Brain microvascular endothelial cell (primary cell): ENCODE measurements around the gene GID8.

ENCODE experiments used
- DNase-seq: peaks from one replicate; pipeline ENCODE4 v3.0.0-alpha.2; 2020
- H3K27ac ChIP-seq: fragments of 250-450 bp; sonication (Bioruptor Pico); 2 replicates; pipeline ENCODE4 v1.5.1; 2020; ENCODE audit warnings: mild to moderate bottlenecking, moderate library complexity
- H3K27me3 ChIP-seq: fragments of 250-450 bp; sonication (Bioruptor Pico); replicated peaks from 2 replicates; pipeline ENCODE4 v1.5.1; 2020; ENCODE audit warnings: mild to moderate bottlenecking
- H3K36me3 ChIP-seq: fragments of 250-450 bp; sonication (Bioruptor Pico); replicated peaks from 2 replicates; pipeline ENCODE4 v1.5.1; 2020; ENCODE audit warnings: mild to moderate bottlenecking
- H3K4me3 ChIP-seq: 2 replicates; pipeline ENCODE4 v1.5.1; 2011; ENCODE audit warnings: low read depth, mild to moderate bottlenecking, control low read depth, low read length, moderate library complexity
- CTCF ChIP-seq: IDR thresholded peaks from 2 replicates; pipeline ENCODE4 v1.5.1; 2011; ENCODE audit warnings: low read depth, mild to moderate bottlenecking, moderate library complexity, low read length, control low read depth, inconsistent platforms; ENCODE audit errors: missing control alignments
- in situ Hi-C: cut with HindIII; loops from 2 replicates; pipeline ENCODE4 v1.10.0; 2017; ENCODE audit warnings: low sequenced_read_pairs, low pct_ligation_motif_present

The GID8 gene

DNA sequence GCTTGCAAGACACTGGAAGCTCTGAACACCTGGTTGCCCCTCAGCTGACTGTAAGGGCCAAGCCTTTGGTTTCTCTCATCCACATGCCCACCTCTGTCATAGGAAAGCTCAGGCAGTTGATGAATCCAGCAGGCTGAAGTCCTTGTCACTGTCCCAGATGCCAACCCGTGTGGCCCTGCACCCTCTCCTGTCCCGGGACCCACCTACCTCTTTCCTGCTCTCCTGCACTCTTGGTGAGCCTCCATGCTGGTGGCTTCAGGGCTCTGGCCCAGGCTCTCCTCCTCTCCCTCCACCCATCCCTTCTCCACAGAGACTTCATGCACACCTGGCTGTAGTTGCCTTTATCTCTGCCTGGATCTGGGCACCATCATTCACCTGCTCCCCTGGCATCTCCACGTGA is 4.0 kb upstream of the GID8 start:
- no peak for DNase-seq
- in situ Hi-C loops: no loop called here
- no peak overlapping the region for H3K27ac ChIP-seq
- no peak overlapping the region for H3K4me3 ChIP-seq
- no peaks in the 10 kb centered on the region for H3K36me3 ChIP-seq
- no peak for TF ChIP-seq CTCF
- no peaks in the 10 kb centered on the region for H3K27me3 ChIP-seq

DNA sequence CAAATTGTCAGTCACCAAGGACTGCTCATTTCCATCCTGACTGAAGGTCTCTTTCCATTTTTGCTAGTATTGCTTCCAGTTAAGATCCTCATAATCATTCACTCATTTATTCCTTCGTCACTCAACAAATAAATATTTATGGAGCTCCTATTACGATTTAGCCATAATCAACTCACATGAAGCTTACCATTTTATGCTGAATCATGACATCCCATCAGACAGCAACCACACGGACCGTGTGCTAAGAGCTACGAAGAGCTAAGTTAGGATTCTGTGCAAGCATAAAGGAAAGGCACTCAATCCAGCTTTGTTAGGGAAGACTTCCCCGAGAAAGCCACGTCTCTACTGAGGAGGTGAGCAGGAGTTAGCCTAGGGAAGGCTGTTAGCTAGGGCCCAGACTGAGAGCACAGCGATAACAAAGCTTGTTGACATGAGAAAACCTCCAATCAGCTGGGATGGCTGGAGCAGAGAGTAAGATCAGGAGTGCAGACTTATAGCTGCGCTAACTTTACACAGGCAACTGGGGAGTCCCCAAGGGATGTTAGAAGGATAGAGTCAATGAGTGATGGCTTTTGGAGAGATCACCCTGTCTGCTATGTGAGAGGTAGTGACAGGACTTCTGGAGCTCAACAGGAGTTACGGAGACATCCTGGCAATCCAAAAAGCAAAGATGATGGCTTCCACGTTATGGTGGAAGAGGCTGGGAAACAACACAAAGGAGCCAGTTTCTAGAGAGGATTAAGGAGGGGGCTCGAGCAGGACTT is 2.6 kb upstream of the GID8 start:
- no peak overlapping the region for H3K27ac ChIP-seq
- TF ChIP-seq CTCF: no peak
- no peak overlapping the region for H3K4me3 ChIP-seq
- no peaks in the 10 kb centered on the region for H3K27me3 ChIP-seq
- DNase-seq: no peak
- H3K36me3 ChIP-seq: no peaks in the 10 kb centered on the region
- in situ Hi-C loops: no loop called here

DNA sequence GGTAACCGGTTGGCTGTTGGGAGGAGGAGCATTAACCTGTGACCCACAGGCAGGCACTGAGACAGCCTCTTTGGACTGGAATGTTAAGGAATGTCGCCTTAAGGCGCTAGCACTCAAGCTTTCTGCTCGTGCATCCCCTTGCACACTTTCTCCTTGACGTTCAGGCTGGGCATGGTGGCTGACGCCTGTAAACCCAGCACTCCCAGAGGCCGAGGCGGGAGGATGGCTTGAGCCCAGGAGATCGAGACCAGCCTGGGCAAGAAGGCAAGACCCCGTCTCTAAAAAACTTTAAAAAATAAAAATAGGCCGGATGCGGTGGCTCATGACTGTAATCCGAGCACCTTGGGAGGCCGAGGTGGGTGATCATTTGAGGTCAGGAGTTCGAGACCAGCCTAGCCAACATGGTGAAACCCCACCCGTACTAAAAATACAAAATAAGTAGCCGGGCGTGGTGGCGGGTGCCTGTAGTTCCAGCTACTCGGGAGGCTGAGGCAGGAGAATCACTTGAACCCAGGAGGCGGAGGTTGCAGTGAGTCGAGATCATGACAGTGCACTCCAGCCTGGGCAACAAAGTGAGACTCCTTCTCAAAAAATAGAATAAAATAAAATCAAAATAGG is 1.9 kb upstream of the GID8 start:
- peak overlapping the region; percentile 95 for H3K4me3 ChIP-seq
- DNase-seq: no peak

GRCh38 chr20:62937268-62938104 is 461 bp upstream of the GID8 start:
- peaks cover 3% of the 10 kb centered on the region for H3K36me3 ChIP-seq
- no peaks in the 10 kb centered on the region for H3K27me3 ChIP-seq
- in situ Hi-C loops: no loop called here
- peak; percentile 93 for DNase-seq
- no peak for TF ChIP-seq CTCF
- peak overlapping the region; percentile 95 for H3K4me3 ChIP-seq
- peak overlapping the region; percentile 86 for H3K27ac ChIP-seq

More for the DNA sequence above, 1.9 kb upstream of the GID8 start:
- Histone ChIP-seq H3K27ac (peak overlapping the region; percentile 86), H3K36me3 (peaks cover 1% of the 10 kb centered on the region), H3K27me3 (no peaks in the 10 kb centered on the region)
- in situ Hi-C loops: no loop called here
- TF ChIP-seq CTCF: no peak

- no peak overlapping the region for H3K4me3 ChIP-seq
- no peaks in the 10 kb centered on the region for H3K27me3 ChIP-seq
- peaks cover 28% of the 10 kb centered on the region for H3K36me3 ChIP-seq
- DNase-seq: no peak
- in situ Hi-C loops: no loop called here
- no peak overlapping the region for H3K27ac ChIP-seq
- TF ChIP-seq CTCF: no peak
Observed at GRCh38 chr20:62940875-62941274, 2.9 kb downstream of the GID8 start.
